SK-N-SH (cell line): ENCODE data around the gene MCEMP1. TPM values are rescaled to one million over a fixed set of nuclear protein-coding genes. Genes with fewer than 3 reads are reported as not detected.

Experiments used
- CTCF ChIA-PET: fragments of 300-600, 350-600 bp; formaldehyde crosslinking; extraction: SDS; loops from one replicate; lab custom pipeline; 2021; lab: Yijun Ruan, JAX
- POLR2A ChIA-PET: fragments of 350-600 bp; sonication (Branson Sonifier 250); formaldehyde crosslinking; extraction: SDS; loops from one replicate; lab custom pipeline; 2020; ENCODE audit warnings: antibody characterized with exemption, inconsistent platforms; lab: Yijun Ruan, JAX
- DNase-seq: peaks from one replicate; pipeline ENCODE4 v3.0.0; 2012
- H2AFZ ChIP-seq: fragments of 200-600 bp; sonication (generic); 2 replicates; pipeline ENCODE4 v1.8.1; 2016; ENCODE audit warnings: antibody characterized with exemption, mild to moderate bottlenecking, low read depth
- H3F3A ChIP-seq: fragments of 200-600 bp; sonication (generic); replicated peaks from 2 replicates; pipeline ENCODE3; 2016; ENCODE audit warnings: antibody characterized with exemption, mild to moderate bottlenecking; ENCODE audit not compliant: insufficient read depth
- H3K27ac ChIP-seq, 2 experiments: fragments of 200-500 bp in 1 of 2; fragments of 200-600 bp in 1 of 2; sonication (Bioruptor generic) in 1 of 2; sonication (generic), shearing (Covaris generic) in 1 of 2; 2 replicates each; pipeline versions ENCODE4 v1.5.1 to v1.6.1; 2014 to 2016; ENCODE audit warnings: low read depth in 2 of 2, inconsistent platforms in 1 of 2, low read length in 1 of 2, mild to moderate bottlenecking in 1 of 2, mixed read lengths in 1 of 2
- H3K27me3 ChIP-seq: fragments of 200-600 bp; sonication (generic), shearing (Covaris generic); 2 replicates; pipeline ENCODE4 v1.6.1; 2016; ENCODE audit warnings: mixed run types; ENCODE audit not compliant: insufficient read depth
- H3K36me3 ChIP-seq, 2 experiments: fragments of 200-500 bp in 1 of 2; fragments of 200-600 bp in 1 of 2; sonication (Bioruptor generic) in 1 of 2; sonication (generic) in 1 of 2; replicated peaks in 1 of 2; 2 replicates each; pipeline versions ENCODE3 to v1.5.1; 2014 to 2016; ENCODE audit warnings: low read length in 1 of 2, mild to moderate bottlenecking in 1 of 2; ENCODE audit not compliant: insufficient read depth in 2 of 2, control insufficient read depth in 1 of 2
- H3K4me1 ChIP-seq, 2 experiments: fragments of 200-500 bp in 1 of 2; fragments of 200-600 bp in 1 of 2; sonication (Bioruptor generic) in 1 of 2; sonication (generic), shearing (Covaris generic) in 1 of 2; 2 replicates each; pipeline versions ENCODE4 v1.5.1 to v1.6.1; 2014 to 2016; ENCODE audit warnings: low read depth in 1 of 2, low read length in 1 of 2, mixed run types in 1 of 2; ENCODE audit not compliant: insufficient read depth in 2 of 2, control insufficient read depth in 1 of 2
- H3K4me2 ChIP-seq: fragments of 200-600 bp; sonication (generic), shearing (Covaris generic); 2 replicates; pipeline ENCODE4 v1.6.1; 2017; ENCODE audit warnings: mixed run types
- H3K4me3 ChIP-seq, 2 experiments: fragments of 200-500 bp in 1 of 2; fragments of 200-600 bp in 1 of 2; sonication (Bioruptor generic) in 1 of 2; sonication (generic), shearing (Covaris generic) in 1 of 2; 2 replicates each; pipeline versions ENCODE4 v1.5.1 to v1.8.1; 2014 to 2016; ENCODE audit warnings: low read depth in 2 of 2, inconsistent platforms in 1 of 2, low read length in 1 of 2, mild to moderate bottlenecking in 1 of 2, mixed read lengths in 1 of 2, moderate library complexity in 1 of 2
- H3K79me2 ChIP-seq: fragments of 200-600 bp; sonication (generic); 2 replicates; pipeline ENCODE4 v1.8.1; 2017; ENCODE audit warnings: mild to moderate bottlenecking; ENCODE audit not compliant: insufficient read depth
- H3K9ac ChIP-seq: fragments of 200-600 bp; sonication (generic); 2 replicates; pipeline ENCODE4 v1.6.1; 2017; ENCODE audit warnings: mixed run types
- H3K9me2 ChIP-seq: fragments of 200-600 bp; sonication (generic); 2 replicates; pipeline ENCODE4 v1.6.1; 2017; ENCODE audit warnings: mixed run types
- H3K9me3 ChIP-seq: fragments of 200-600 bp; sonication (generic); 2 replicates; pipeline ENCODE4 v1.6.1; 2017; ENCODE audit warnings: mixed run types, mild to moderate bottlenecking, moderate library complexity
- H4K20me1 ChIP-seq: fragments of 200-600 bp; sonication (generic); 2 replicates; pipeline ENCODE4 v1.6.1; 2017; ENCODE audit warnings: mild to moderate bottlenecking, mixed run types; ENCODE audit not compliant: insufficient read depth
- EP300 ChIP-seq, 2 experiments: IDR thresholded peaks; 2 replicates each; pipeline versions ENCODE4 v1.4.0 to v1.6.1; 2012; ENCODE audit warnings: borderline replicate concordance in 1 of 2, low read depth in 1 of 2, low read length in 1 of 2
- EZH2phosphoT487 ChIP-seq: fragments of 200-600 bp; sonication (generic); IDR thresholded peaks from 2 replicates; pipeline ENCODE4 v1.6.1; 2017; ENCODE audit warnings: low read depth, mixed run types, mild to moderate bottlenecking, antibody characterized with exemption, moderate library complexity, borderline replicate concordance
- JUND ChIP-seq: IDR thresholded peaks from 2 replicates; pipeline ENCODE4 v1.4.0; 2012
- MXI1 ChIP-seq: IDR thresholded peaks from 2 replicates; pipeline ENCODE4 v1.6.1; 2012; ENCODE audit warnings: mild to moderate bottlenecking, low read depth, low read length, improper control_type of control experiment
- SMC3 ChIP-seq: IDR thresholded peaks from 2 replicates; pipeline ENCODE4 v1.6.1; 2012; ENCODE audit warnings: low read depth, low read length, improper control_type of control experiment
- TEAD4 ChIP-seq: IDR thresholded peaks from 2 replicates; pipeline ENCODE4 v1.4.0; 2012; ENCODE audit warnings: mild to moderate bottlenecking, borderline replicate concordance; ENCODE audit not compliant: insufficient read depth
- WGBS: methylation state at CpG from one replicate; pipeline ENCODE4 v1.1.6; 2017; ENCODE audit warnings: low lambda C conversion rate; 5-methylcytosine and 5-hydroxymethylcytosine counted together
- polyA plus RNA-seq, 3 experiments: library from polyadenylated mRNA; depleted of rRNA; stranded (reverse); fragments of >200 nt; gene quantifications; 2 replicates each; pipeline ENCODE4 v1.2.3, GENCODE V29; 2012
- TF ChIP-seq, protein P1 (sequence below): fragments of 150-350 bp; IDR thresholded peaks from 2 replicates; pipeline ENCODE4 v1.6.1; 2016; ENCODE audit warnings: mild to moderate bottlenecking, low read depth, low read length
- TF ChIP-seq, protein P2 (sequence below): IDR thresholded peaks from 2 replicates; pipeline ENCODE4 v1.6.1; 2012; ENCODE audit warnings: mild to moderate bottlenecking, low read depth, low read length, moderate library complexity
- TF ChIP-seq, protein P3 (sequence below): fragments of 200-600 bp; sonication (generic); IDR thresholded peaks from 2 replicates; pipeline ENCODE4 v1.6.1; 2017; ENCODE audit warnings: antibody characterized with exemption, mild to moderate bottlenecking, moderate library complexity
- TF ChIP-seq, protein P4 (sequence below): fragments of 150-350 bp; IDR thresholded peaks from 2 replicates; pipeline ENCODE4 v1.6.1; 2017; ENCODE audit warnings: antibody characterized with exemption, low read length, low read depth, borderline replicate concordance

The MCEMP1 gene
- polyA plus RNA-seq, 1 of the 3 experiments (the other 2 are of a cell fraction) = not detected

DNA sequence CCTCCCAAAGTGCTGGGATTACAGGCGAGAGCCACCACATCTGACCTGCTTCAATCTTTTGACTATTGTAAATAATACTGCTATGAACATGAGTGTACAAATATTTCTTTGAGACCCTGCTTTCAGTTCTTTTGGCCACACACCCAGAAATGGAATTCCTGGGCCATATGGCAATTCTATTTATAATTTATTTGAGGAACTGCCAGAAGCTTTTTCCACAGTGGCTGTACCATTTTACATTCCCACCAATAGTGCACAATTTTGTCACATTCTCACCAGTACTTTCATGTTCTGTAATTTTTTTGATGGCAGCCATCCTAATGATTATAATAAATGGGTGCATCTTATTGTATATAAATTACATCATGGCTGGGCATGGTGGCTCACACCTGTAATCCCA is 38.8 kb downstream of the MCEMP1 start:
- Histone ChIP-seq H3K9me3 (no peaks in the 10 kb centered on the region), H3K27ac (no peak overlapping the region), H3F3A (no peaks in the 10 kb centered on the region), H3K27me3 (peaks cover 42% of the 10 kb centered on the region), H3K9ac (no peak overlapping the region), H2AFZ (no peak overlapping the region), H3K79me2 (no peaks in the 10 kb centered on the region), H3K36me3 (no peaks in the 10 kb centered on the region), H3K4me2 (no peak overlapping the region), H3K9me2 (no peaks in the 10 kb centered on the region), H4K20me1 (no peaks in the 10 kb centered on the region), H3K4me3 (no peak overlapping the region), H3K4me1 (no peaks in the 10 kb centered on the region)
- ChIA-PET CTCF (no interaction called here), POLR2A (no interaction called here)
- WGBS = 17% methylated on average over 1 of the region's 1 CpG
- DNase-seq = no peak
- TF ChIP-seq EZH2phosphoT487 = no peak
- no peak for TF ChIP-seq TEAD4
- TF ChIP-seq, protein P1, sequence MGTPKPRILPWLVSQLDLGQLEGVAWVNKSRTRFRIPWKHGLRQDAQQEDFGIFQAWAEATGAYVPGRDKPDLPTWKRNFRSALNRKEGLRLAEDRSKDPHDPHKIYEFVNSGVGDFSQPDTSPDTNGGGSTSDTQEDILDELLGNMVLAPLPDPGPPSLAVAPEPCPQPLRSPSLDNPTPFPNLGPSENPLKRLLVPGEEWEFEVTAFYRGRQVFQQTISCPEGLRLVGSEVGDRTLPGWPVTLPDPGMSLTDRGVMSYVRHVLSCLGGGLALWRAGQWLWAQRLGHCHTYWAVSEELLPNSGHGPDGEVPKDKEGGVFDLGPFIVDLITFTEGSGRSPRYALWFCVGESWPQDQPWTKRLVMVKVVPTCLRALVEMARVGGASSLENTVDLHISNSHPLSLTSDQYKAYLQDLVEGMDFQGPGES = no peak
- TF ChIP-seq, protein P2, sequence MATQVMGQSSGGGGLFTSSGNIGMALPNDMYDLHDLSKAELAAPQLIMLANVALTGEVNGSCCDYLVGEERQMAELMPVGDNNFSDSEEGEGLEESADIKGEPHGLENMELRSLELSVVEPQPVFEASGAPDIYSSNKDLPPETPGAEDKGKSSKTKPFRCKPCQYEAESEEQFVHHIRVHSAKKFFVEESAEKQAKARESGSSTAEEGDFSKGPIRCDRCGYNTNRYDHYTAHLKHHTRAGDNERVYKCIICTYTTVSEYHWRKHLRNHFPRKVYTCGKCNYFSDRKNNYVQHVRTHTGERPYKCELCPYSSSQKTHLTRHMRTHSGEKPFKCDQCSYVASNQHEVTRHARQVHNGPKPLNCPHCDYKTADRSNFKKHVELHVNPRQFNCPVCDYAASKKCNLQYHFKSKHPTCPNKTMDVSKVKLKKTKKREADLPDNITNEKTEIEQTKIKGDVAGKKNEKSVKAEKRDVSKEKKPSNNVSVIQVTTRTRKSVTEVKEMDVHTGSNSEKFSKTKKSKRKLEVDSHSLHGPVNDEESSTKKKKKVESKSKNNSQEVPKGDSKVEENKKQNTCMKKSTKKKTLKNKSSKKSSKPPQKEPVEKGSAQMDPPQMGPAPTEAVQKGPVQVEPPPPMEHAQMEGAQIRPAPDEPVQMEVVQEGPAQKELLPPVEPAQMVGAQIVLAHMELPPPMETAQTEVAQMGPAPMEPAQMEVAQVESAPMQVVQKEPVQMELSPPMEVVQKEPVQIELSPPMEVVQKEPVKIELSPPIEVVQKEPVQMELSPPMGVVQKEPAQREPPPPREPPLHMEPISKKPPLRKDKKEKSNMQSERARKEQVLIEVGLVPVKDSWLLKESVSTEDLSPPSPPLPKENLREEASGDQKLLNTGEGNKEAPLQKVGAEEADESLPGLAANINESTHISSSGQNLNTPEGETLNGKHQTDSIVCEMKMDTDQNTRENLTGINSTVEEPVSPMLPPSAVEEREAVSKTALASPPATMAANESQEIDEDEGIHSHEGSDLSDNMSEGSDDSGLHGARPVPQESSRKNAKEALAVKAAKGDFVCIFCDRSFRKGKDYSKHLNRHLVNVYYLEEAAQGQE = no peak
- TF ChIP-seq JUND = no peak
- no peak for TF ChIP-seq MXI1
- no peak for TF ChIP-seq SMC3
- TF ChIP-seq, protein P3, sequence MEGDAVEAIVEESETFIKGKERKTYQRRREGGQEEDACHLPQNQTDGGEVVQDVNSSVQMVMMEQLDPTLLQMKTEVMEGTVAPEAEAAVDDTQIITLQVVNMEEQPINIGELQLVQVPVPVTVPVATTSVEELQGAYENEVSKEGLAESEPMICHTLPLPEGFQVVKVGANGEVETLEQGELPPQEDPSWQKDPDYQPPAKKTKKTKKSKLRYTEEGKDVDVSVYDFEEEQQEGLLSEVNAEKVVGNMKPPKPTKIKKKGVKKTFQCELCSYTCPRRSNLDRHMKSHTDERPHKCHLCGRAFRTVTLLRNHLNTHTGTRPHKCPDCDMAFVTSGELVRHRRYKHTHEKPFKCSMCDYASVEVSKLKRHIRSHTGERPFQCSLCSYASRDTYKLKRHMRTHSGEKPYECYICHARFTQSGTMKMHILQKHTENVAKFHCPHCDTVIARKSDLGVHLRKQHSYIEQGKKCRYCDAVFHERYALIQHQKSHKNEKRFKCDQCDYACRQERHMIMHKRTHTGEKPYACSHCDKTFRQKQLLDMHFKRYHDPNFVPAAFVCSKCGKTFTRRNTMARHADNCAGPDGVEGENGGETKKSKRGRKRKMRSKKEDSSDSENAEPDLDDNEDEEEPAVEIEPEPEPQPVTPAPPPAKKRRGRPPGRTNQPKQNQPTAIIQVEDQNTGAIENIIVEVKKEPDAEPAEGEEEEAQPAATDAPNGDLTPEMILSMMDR = no peak

DNA sequence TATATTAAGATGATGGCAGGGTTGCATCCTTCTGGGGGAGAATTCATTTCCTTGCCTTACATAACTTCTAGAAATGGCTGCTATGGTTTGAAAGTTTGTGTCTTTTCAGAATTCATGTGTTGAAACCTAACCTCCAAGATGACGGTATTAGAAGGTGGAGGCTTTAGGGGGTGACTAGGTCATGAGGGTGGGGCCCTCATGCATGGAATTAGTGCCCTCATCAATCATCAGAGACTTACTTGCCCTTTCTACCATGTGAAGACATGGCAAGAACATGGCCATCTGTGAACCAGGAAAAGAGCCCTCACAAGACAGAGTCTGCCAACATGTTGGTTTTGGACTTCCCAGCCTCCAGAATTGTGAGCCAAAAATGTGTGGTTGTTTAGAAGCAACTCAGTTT is 39.9 kb downstream of the MCEMP1 start:
- Histone ChIP-seq H3F3A (no peaks in the 10 kb centered on the region), H3K27me3 (peaks cover 46% of the 10 kb centered on the region), H3K9me3 (no peaks in the 10 kb centered on the region), H3K9me2 (no peaks in the 10 kb centered on the region), H3K9ac (no peak overlapping the region), H3K4me2 (no peak overlapping the region), H2AFZ (no peak overlapping the region), H3K79me2 (no peaks in the 10 kb centered on the region), H3K4me1 (no peaks in the 10 kb centered on the region), H4K20me1 (no peaks in the 10 kb centered on the region), H3K36me3 (no peaks in the 10 kb centered on the region), H3K27ac (no peak overlapping the region), H3K4me3 (no peak overlapping the region)
- 0% methylated on average over 1 of the region's 1 CpG for WGBS
- no peak for DNase-seq
- TF ChIP-seq, protein P4, sequence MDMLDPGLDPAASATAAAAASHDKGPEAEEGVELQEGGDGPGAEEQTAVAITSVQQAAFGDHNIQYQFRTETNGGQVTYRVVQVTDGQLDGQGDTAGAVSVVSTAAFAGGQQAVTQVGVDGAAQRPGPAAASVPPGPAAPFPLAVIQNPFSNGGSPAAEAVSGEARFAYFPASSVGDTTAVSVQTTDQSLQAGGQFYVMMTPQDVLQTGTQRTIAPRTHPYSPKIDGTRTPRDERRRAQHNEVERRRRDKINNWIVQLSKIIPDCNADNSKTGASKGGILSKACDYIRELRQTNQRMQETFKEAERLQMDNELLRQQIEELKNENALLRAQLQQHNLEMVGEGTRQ = no peak
- no peak for TF ChIP-seq EP300 (IDR thresholded peaks at IDR 0.05; ENCODE audit: borderline replicate concordance in 1 of 2, low read depth in 1 of 2, low read length in 1 of 2)
- CTCF ChIA-PET = no interaction called here
- POLR2A ChIA-PET = no interaction called here
